AG04450 (cell line): ENCODE data around the gene CACNA2D3. TPM values are rescaled to one million over a fixed set of nuclear protein-coding genes. Genes with fewer than 3 reads are reported as not detected.

Source experiments
- CTCF ChIA-PET: fragments of 300-600, 350-600 bp; formaldehyde crosslinking; extraction: SDS; loops from one replicate; lab custom pipeline; 2022; ENCODE audit warnings: antibody characterized with exemption, inconsistent platforms; lab: Charles Lee
- POLR2A ChIA-PET: fragments of 350-600 bp; formaldehyde crosslinking; extraction: SDS; loops from one replicate; lab custom pipeline; 2021; ENCODE audit warnings: antibody characterized with exemption, inconsistent platforms; lab: Yijun Ruan, JAX
- DNase-seq: peaks from one replicate; pipeline ENCODE4 v3.0.0-alpha.2; 2011; ENCODE audit warnings: low read depth, low spot score
- H3K27ac ChIP-seq: one replicate; pipeline ENCODE4 v1.5.1; 2012; ENCODE audit warnings: low read depth, low read length, control low read depth
- H3K27me3 ChIP-seq: one replicate; pipeline ENCODE4 v1.6.0; 2012; ENCODE audit warnings: low read length; ENCODE audit not compliant: control insufficient read depth, insufficient read depth
- H3K4me3 ChIP-seq: 2 replicates; pipeline ENCODE4 v1.5.1; 2011; ENCODE audit warnings: mild to moderate bottlenecking, low read depth, low read length, control low read depth
- H3K9me3 ChIP-seq: 2 replicates; pipeline ENCODE4 v1.5.1; 2012; ENCODE audit warnings: low read length; ENCODE audit not compliant: control insufficient read depth, insufficient read depth
- polyA plus RNA-seq: library from polyadenylated mRNA; depleted of rRNA; stranded (reverse); fragments of >200 nt; gene quantifications from 2 replicates; pipeline ENCODE4 v1.2.3, GENCODE V29; 2011
- TF ChIP-seq, protein P1 (sequence below): IDR thresholded peaks from 2 replicates; pipeline ENCODE4 v1.5.1; 2011; ENCODE audit warnings: low read depth, low read length, control low read depth, inconsistent platforms

Gene CACNA2D3
- polyA plus RNA-seq, 1 experiment = 0.32 TPM

DNA sequence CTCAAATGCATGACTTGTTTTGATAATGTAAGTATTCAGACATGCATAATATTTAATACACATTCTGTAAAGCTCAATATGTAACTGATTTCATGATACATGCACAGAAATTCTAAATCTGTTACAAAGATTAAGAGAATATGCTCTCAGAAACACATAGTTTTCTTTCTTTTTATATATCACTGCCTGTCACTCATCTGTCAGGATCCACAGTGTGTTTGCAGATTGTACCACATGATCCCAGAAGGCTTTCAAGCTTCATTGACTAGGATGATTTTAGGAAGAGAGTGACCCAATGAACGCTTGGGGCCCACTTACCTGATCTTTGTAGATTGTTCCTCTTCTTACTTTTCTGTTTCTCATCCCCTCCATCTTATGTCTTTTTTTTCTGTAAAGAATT is 261.9 kb downstream of the CACNA2D3 start:
- DNase-seq = no peak
- ChIA-PET CTCF (no interaction called here), POLR2A (no interaction called here)
- Histone ChIP-seq H3K27me3 (no peaks in the 10 kb centered on the region), H3K27ac (no peak overlapping the region), H3K4me3 (no peak overlapping the region), H3K9me3 (peaks cover 6% of the 10 kb centered on the region; the same call in 1 of the 2 replicates)
- TF ChIP-seq, protein P1, sequence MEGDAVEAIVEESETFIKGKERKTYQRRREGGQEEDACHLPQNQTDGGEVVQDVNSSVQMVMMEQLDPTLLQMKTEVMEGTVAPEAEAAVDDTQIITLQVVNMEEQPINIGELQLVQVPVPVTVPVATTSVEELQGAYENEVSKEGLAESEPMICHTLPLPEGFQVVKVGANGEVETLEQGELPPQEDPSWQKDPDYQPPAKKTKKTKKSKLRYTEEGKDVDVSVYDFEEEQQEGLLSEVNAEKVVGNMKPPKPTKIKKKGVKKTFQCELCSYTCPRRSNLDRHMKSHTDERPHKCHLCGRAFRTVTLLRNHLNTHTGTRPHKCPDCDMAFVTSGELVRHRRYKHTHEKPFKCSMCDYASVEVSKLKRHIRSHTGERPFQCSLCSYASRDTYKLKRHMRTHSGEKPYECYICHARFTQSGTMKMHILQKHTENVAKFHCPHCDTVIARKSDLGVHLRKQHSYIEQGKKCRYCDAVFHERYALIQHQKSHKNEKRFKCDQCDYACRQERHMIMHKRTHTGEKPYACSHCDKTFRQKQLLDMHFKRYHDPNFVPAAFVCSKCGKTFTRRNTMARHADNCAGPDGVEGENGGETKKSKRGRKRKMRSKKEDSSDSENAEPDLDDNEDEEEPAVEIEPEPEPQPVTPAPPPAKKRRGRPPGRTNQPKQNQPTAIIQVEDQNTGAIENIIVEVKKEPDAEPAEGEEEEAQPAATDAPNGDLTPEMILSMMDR = no peak

DNA sequence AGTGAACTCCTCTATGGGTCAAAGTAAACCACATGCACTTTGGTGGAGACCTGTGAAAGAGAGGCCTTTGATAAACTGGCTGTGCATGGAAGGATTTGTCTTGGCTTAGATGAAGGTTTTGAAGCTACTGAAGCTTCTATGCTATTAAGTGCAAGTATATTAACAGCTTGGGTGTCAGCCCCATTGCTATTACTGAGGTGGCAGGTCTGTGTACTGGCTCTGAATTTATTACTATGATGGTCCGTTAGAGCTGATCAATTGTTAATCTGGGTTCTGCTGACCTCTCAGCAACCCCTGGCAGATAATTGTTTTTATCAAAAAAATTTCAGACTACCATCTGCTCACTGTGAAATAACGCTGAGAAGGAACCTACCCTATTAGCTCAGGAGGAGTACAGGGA is 268.2 kb downstream of the CACNA2D3 start:
- peaks cover 8% of the 10 kb centered on the region; the same call in 1 of the 2 replicates for H3K9me3 ChIP-seq
- TF ChIP-seq, protein P1 = no peak
- H3K4me3 ChIP-seq = no peak overlapping the region
- H3K27ac ChIP-seq = no peak overlapping the region
- no peaks in the 10 kb centered on the region for H3K27me3 ChIP-seq
- no peak for DNase-seq
- CTCF ChIA-PET = no interaction called here
- POLR2A ChIA-PET = no interaction called here

DNA sequence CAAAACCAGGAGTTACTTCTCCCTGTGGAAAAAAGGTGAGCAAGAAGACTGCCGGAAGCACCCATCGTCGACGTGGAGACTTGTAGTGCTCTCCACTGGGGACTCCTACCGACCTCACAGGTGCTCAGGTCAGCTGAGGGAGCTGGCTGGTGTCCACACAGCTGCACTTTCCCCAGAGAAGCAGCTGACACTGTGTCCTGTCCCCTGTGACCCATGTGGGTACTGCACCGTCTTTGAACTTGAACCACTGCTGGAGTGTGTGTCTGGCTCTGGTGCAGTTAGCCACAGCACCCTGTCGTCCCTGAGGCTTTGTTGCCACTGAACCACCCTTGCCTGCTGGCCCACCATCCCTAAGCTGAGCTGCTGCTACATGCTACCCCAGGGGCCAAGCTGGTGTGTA is 270.8 kb downstream of the CACNA2D3 start:
- DNase-seq = no peak
- POLR2A ChIA-PET = no interaction called here
- Histone ChIP-seq H3K4me3 (no peak overlapping the region), H3K27ac (no peak overlapping the region), H3K9me3 (peaks cover 8% of the 10 kb centered on the region; the same call in 1 of the 2 replicates), H3K27me3 (no peaks in the 10 kb centered on the region)
- TF ChIP-seq, protein P1 = no peak
- CTCF ChIA-PET = no interaction called here

- Histone ChIP-seq H3K4me3 (no peak overlapping the region), H3K27ac (no peak overlapping the region), H3K9me3 (no peaks in the 10 kb centered on the region), H3K27me3 (no peaks in the 10 kb centered on the region)
- CTCF ChIA-PET = no interaction called here
- DNase-seq = no peak
- POLR2A ChIA-PET = no interaction called here
- TF ChIP-seq, protein P1 = no peak
These were observed 286.0 kb downstream of the CACNA2D3 start for GRCh38 chr3:54408328-54408727.

DNA sequence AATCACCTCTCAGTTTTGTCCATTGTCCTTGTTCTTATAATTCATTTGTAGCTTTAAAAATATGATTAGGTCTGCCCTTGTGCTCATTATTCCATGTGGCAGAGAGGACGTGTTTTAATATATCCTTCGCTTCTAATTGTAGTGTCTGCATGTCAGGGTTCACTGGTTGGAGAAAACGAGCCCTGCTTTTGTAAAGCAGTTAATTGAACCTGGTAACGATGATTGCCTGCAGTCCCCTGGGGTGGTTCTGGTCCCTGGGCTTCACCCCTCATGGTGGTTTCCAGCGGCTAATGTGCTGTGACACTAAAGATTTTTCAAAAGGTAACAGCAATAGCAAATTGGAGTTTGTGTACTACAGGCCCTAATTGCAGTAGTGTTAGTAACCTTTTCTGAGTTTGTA is 299.6 kb downstream of the CACNA2D3 start:
- TF ChIP-seq, protein P1 = no peak
- H3K27me3 ChIP-seq = no peaks in the 10 kb centered on the region
- no peaks in the 10 kb centered on the region for H3K9me3 ChIP-seq
- no peak overlapping the region for H3K27ac ChIP-seq
- CTCF ChIA-PET = no interaction called here
- no peak for DNase-seq
- H3K4me3 ChIP-seq = no peak overlapping the region
- POLR2A ChIA-PET = no interaction called here
